Right lobe of liver (tissue), 6 donors: ENCODE results near the gene SNRNP25. TPM values are rescaled to one million over a fixed set of nuclear protein-coding genes. Genes with fewer than 3 reads are reported as not detected.

Experiments
- ATAC-seq, 4 donors: fragments of 200-7000 bp; cut with Tn5 transposase; one replicate each; pipeline ENCODE4 v1.9.1; 2020; ENCODE audit warnings: mild to moderate bottlenecking in 4 of 4, moderate library complexity in 4 of 4
- DNase-seq, 3 donors: peaks; one replicate each; pipeline ENCODE4 v3.0.0-alpha.2; 2020
- H3K27ac ChIP-seq, 3 donors: fragments of 200-600 bp; one replicate each; pipeline ENCODE4 v1.8.0; 2022
- H3K27me3 ChIP-seq, 2 donors: fragments of 200-600 bp; one replicate each; pipeline ENCODE4 v1.8.0; 2022
- H3K36me3 ChIP-seq, 4 donors: fragments of 200-600 bp; sonication (generic) in 1 of 4; one replicate each; pipeline versions ENCODE4 v1.5.1 to v1.8.0; 2017 to 2022; ENCODE audit warnings: control low read depth in 1 of 4
- H3K4me1 ChIP-seq, 4 donors: fragments of 200-600 bp; sonication (generic) in 1 of 4; one replicate each; pipeline versions ENCODE4 v1.5.1 to v1.8.0; 2017 to 2022; ENCODE audit warnings: control low read depth in 1 of 4
- H3K4me3 ChIP-seq, 3 donors: fragments of 200-600 bp; one replicate each; pipeline ENCODE4 v1.8.0; 2022
- H3K9me3 ChIP-seq, 4 donors: fragments of 200-600 bp; sonication (generic) in 1 of 4; one replicate each; pipeline versions ENCODE4 v1.5.1 to v1.8.0; 2017 to 2022; ENCODE audit warnings: control low read depth in 1 of 4
- CTCF ChIP-seq, 4 donors: fragments of 200-600 bp in 3 of 4; fragments of 450-650 bp in 1 of 4; IDR thresholded peaks; one replicate each; pipeline versions ENCODE4 v1.5.1 to v1.8.0; 2016 to 2022; ENCODE audit warnings: antibody characterized with exemption in 4 of 4, mild to moderate bottlenecking in 2 of 4
- POLR2A ChIP-seq: fragments of 450-650 bp; IDR thresholded peaks from one replicate; pipeline ENCODE4 v1.6.1; 2017; ENCODE audit warnings: antibody characterized with exemption, mild to moderate bottlenecking
- WGBS: methylation state at CpG from one replicate; pipeline ENCODE4 v1.1.6; 2018; ENCODE audit warnings: low coverage, low lambda C conversion rate; ENCODE audit not compliant: insufficient coverage; ENCODE audit errors: missing lambda C conversion rate; 5-methylcytosine and 5-hydroxymethylcytosine counted together
- intact Hi-C, 2 donors: fragments of 100-400 bp; cut with DNase I; formaldehyde crosslinking; loops; one replicate each; pipeline versions ENCODE4 v1.11.2 to v1.14.1; 2022
- total RNA-seq, 6 experiments: library from RNA; depleted of rRNA in 2 of 6; stranded (reverse); fragments of >200 nt in 2 of 6; fragmentation: NEBNext Ultra II Directional in 3 of 6; extraction: Animal tissue kit (Norgen Biotek cat#: 25700) in 3 of 6; gene quantifications; one replicate each; pipeline versions ENCODE4 v1.1.0 to v1.2.4, GENCODE V29; 2016 to 2023
- donor health status: DM: no; HTN: yes; CAD: no.
- donor health status: DM: no; HTN: no; CAD: no.
- donor health status: DM: no; HTN: no; CAD: no.
- donor health status: DM: no; HTN: yes; CAD: no.
- donor health status: DM: no; HTN: yes; CAD: no.

The SNRNP25 gene
- total RNA-seq, 6 experiments from 2014 or later: 11.7 to 15.9 (median 14.8) TPM

GRCh38 chr16:63466-63865 lies 9.8 kb downstream of the SNRNP25 start:
- ATAC-seq (no peak), DNase-seq (peak in 1 of 3 donors; percentile 52)
- Histone ChIP-seq H3K27ac (no peak overlapping the region), H3K9me3 (no peaks in the 10 kb centered on the region), H3K27me3 (no peaks in the 10 kb centered on the region), H3K4me3 (no peak overlapping the region), H3K4me1 (no peaks in the 10 kb centered on the region), H3K36me3 (no peaks in the 10 kb centered on the region)
- WGBS: no CpG with 5 or more reads among the region's 16 CpGs
- TF ChIP-seq POLR2A (no peak), CTCF (IDR thresholded peaks at IDR 0.05) (no peak)
- intact Hi-C loops: no loop called here

GRCh38 chr16:63998-64913 lies 10.6 kb downstream of the SNRNP25 start:
- no peaks in the 10 kb centered on the region for H3K9me3 ChIP-seq
- 64% methylated on average over 11 of the region's 25 CpGs for WGBS
- no peaks in the 10 kb centered on the region for H3K4me1 ChIP-seq
- DNase-seq: peak in 2 of 3 donors; percentile 62 to 73
- no peak overlapping the region for H3K27ac ChIP-seq
- TF ChIP-seq CTCF (IDR thresholded peaks at IDR 0.05) (no peak), POLR2A (no peak)
- H3K36me3 ChIP-seq: no peaks in the 10 kb centered on the region
- intact Hi-C loops: no loop called here
- no peak overlapping the region for H3K4me3 ChIP-seq
- no peaks in the 10 kb centered on the region for H3K27me3 ChIP-seq
- ATAC-seq: peak in 2 of 4 donors; percentile 55 to 66

- ATAC-seq (no peak), DNase-seq (peak in 1 of 3 donors; percentile 17)
- TF ChIP-seq POLR2A (no peak), CTCF (IDR thresholded peaks at IDR 0.05) (no peak)
- no peaks in the 10 kb centered on the region for H3K27me3 ChIP-seq
- no peak overlapping the region for H3K4me3 ChIP-seq
- H3K36me3 ChIP-seq: no peaks in the 10 kb centered on the region
- no peak overlapping the region for H3K27ac ChIP-seq
- intact Hi-C loops: no loop called here
- WGBS: 17% methylated on average over 1 of the region's 9 CpGs
- H3K9me3 ChIP-seq: no peaks in the 10 kb centered on the region
- no peaks in the 10 kb centered on the region for H3K4me1 ChIP-seq
Observed at GRCh38 chr16:64914-65255, 11.3 kb downstream of the SNRNP25 start.

GRCh38 chr16:65745-66144 lies 12.1 kb downstream of the SNRNP25 start:
- H3K27ac ChIP-seq: no peak overlapping the region

More at GRCh38 chr16:65745-66144, 12.1 kb downstream of the SNRNP25 start:
- TF ChIP-seq CTCF (IDR thresholded peaks at IDR 0.05) (peak; percentile 95 to 98 (median 96)), POLR2A (no peak)
- Histone ChIP-seq H3K9me3 (no peaks in the 10 kb centered on the region), H3K36me3 (no peaks in the 10 kb centered on the region), H3K4me3 (no peak overlapping the region), H3K27me3 (no peaks in the 10 kb centered on the region), H3K4me1 (no peaks in the 10 kb centered on the region)
- WGBS: no CpG with 5 or more reads among the region's 17 CpGs
- peak; percentile 85 to 86 (median 85) for DNase-seq
- ATAC-seq: peak; percentile 73 to 89 (median 87)
- intact Hi-C loops: no loop called here
